Activated T-cell treated with anti-CD3 and anti-CD28 coated beads, Interleukin-2, amount 50 U/mL, for 48 hours (primary cell): Measurements from ENCODE around the gene ABTB2.

Experiments
- DNase-seq, 2 experiments: peaks; one replicate each; pipeline ENCODE4 v3.0.0-alpha.2; 2020

Gene ABTB2

DNA sequence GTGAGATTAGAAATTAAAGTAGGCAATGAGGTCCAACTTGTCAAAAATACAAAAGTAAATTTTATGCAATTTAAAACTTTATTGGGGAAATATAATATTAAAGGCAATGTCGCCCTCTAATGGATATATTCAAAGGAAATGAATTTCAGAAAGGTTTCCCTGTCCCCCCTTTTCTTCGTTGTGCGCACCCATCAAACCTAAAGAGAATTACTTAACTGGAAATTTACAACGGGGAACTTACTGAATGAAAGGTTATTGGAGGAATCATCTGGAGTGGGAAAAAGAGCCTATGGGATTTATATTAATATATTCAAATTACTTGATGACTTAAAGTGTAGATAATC lies 1.7 kb upstream of the ABTB2 start:
- DNase-seq, result no peak

DNA sequence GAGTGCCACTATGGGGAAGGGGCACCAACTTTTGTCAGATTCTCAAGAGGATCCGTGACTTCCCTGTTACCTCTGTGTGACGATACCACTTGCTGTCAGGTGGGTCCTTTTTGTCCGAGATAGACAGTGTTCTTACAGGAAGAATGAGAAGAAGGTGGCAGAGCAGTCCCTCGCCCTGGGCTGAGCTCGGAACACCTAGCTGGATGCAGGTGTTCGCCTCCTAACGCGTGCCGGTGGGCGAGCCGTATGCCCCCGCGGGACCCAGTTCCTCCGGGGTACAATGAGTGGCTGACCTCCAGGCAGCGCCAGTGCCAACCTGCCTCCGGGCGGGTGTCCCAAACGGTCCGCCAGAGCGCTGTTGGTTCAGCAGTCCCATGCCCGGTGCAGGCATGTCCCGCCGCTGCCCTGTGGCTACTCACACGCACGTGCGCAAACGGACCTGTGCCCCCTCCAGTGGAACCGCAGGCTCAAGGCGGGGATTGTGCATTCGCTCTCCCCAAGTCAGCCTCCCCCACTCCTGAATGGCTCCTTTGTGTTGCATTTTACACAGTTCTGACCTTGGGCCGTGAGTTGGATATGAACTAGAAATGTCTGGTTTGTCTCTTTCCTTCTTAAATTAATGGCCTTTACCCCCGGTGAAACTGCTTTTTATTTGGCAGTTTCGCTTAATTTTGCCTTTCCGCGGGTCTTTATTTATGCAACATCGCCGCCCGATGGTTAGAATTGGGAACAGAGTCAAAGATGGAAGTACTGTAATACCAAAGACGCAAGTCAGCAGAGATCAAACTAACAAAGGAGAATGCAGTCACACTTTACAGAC lies 1.1 kb upstream of the ABTB2 start:
- peak; percentile 84 to 86 for DNase-seq

DNA sequence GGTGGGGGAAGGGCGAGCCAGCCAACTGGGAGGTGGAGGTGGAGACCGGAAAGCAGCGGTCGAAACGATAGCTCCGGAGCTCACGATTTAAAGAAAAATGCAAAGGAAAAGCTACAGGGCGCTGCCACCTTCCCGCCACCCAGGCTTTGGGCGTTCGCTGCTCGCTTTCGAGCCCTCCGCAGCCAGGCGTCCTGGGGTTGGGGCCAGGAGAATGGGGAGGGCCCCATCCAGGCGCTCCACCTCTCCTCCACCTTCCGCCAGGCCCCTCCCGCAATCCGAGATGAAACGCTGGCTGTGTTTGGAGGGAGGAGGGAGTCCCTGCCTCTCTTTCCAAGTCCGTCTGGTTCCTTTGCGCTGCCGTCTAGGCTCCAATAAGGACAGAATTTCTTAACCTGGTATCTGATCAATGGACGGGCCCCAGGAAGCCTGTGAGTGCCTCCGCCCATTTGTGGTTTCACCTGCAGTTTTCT lies 483 bp upstream of the ABTB2 start:
- DNase-seq, result peak in 1 of 2 experiments; percentile 74

DNA sequence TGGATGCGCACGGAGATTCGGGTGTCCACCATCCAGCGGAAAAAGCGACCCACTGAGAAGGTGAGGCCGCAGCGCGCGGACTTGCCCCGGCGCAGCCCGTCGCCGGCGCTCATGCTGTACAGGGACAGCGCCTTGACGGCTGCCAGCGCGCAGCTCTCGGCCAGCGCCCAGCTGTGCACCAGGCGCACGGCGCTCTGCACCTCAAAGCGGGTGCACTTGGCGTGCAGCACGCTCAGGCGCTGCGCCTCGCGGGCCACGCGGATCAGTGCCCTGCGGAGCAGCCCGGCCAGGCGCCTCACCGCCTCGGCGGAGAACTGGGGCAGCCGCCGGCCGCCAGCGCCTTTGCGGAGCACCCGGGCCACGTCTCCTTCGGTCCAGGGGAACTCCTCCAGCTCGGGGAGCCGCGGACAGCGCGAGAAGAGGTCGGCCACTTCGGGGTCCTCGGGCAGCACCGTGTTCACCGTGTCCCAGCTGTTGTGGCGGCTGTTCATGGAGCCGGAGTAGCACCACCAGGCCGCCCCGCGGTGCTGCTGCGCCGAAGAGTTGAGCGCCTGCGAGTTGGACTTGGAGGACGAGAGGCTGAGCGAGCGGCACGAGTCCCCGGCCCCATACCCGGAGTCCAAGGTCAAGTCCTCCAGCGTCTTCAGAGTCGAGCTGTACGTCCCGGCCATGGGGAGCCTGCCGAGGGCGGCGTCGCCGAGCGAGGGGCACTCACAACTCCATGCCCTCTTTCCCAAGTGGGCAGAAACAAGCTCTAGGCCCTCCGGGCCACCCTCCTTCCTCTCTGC lies 703 bp downstream of the ABTB2 start:
- DNase-seq, result peak; percentile 62 to 70

DNA sequence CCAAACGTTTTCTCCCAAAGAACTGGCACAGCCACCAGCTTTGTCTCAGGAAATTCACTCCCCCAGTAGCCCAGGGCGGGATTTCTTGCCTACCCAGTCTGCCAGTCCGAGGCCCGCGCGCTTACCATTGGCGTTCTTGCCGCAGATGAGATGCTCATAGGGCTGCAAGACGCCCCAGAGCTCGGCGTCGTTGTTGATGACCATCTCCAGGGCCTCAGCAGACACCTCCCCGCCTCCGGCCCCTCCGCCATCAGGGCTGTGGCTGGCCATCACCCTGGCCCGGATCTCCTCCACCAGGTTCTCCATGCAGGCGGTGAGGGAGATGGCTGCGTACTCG lies 1.3 kb downstream of the ABTB2 start:
- peak; percentile 29 to 43 for DNase-seq

DNA sequence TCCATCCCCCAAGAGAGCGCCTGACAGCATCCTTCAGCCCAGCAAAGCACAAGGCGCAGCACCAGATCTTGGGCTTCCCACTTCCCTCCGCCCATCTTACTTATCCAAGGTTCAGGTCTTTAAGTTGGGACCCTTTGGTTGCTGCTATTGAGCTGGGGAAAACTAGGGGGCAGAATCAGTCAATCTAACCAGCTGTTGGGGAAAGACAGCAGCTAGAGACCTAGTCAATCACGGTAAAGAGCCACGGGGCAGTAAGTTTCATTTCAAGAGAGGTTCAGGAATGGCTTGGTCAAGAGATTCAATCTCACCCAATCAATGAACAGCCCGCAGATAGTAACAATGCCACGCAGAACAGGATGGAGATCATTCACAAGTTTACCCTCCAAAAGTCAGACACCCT lies 1.7 kb downstream of the ABTB2 start:
- DNase-seq, result no peak

DNA sequence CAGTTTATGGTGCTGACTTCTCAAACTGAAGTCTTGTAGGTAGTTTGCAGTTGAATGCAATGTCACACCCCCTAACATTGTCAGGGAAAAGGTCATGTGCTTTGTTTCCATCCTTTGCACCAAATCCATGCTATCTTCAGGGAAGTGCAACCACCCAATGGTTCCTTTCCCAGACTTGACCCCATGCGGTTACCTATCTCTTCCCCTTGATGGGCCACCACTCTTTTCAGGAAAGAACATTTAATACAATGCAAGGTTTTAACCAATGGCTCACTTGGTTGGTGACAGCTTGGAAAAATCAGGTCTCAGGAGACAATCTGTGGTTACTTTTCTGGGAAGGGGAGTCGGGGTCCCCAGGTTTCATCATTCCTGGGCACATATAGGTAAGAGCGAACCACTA lies 2.1 kb downstream of the ABTB2 start:
- DNase-seq, result no peak

DNA sequence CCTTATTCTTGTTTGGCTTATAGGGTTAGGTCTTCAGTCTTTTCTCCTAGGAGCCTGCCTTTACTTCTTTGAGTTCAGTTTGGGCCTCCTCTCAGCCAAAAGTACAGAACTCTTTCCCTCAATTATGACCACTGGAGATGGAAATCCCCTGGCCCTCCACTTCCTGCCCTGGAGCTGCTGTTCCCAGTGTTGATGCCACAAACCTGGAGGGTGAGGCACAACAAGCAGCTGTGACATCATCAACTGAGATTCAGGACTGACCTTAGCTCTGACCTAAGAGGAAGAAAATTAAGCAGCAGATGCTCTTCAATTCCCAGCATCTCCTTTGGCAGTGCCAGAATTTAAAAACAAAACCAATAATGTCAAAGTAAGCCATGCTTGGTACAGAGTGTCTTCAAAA lies 3.0 kb downstream of the ABTB2 start:
- DNase-seq, result no peak

DNA sequence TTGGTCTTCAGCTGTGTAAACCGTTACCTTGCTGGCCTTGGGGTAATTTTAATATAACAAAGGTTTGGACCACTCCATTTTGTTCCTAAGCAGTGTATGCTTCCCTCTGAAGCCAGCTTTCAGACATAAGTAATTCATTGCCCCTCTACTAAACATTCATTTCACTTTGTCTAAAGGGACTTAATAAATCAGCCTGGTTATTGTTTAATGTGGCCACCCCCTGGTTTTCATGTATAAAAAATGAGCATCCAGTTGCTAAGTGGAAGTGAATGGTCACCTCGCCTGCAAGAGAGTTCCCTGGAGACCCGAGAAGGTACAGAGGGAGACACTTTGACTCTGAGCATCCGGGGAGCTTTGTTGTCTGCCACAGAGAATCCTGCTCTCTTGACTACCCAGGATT lies 3.9 kb downstream of the ABTB2 start:
- DNase-seq, result no peak

DNA sequence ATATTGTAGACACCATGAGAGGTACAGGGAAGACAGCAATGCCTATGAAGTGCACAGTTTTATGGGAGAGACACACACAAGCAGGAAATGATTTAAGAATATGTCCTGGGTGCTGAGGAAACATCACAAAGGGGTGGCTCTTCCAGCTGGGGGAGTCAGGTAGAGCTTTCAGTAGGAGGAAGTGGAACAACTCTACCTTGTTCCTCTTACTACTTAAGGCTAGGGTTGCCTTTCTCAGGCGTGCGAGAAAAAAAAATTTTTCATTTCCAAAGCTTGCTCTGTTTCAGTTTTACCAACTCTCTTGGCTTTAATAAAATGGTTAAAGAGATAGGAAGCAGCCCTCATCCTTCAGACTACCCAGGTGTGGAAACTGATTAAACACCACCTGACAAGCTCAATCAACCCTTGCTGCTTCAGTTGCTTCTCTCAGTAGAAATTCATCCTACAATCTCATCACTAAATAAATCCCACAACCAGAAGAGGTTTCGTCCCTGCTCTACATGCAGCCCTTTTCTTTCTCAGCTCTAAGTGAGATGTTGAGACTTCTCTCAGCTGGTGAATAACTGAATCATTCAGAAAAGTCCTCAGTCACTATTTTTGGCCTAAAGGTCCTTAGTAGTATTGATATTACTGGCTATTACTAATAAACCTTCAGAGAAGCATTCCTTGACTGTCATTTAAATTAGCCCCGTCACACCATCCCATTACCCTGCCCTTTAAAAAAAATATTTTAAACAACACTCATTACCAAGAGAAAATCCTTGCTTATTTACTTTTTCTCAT lies 5.9 kb downstream of the ABTB2 start:
- DNase-seq, result no peak

DNA sequence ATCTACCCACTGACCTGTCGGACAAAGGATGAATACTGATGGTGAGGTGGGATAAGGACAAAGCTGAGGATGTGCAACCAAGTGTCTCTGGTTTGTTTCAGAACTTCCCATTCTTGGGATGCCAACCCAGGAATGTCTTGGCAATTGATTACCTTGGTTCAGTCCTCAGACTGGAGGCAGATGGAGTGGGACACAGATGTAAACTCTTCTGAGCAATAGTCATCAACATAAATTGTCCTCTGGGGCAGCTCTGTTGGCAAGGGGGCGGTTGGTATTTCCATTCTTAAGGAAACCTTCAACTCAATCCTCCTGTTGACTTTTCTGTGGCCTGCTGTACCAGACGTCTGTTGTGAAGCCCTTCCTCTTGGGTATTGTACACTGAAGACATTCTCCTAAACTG lies 6.8 kb downstream of the ABTB2 start:
- no peak for DNase-seq

DNA sequence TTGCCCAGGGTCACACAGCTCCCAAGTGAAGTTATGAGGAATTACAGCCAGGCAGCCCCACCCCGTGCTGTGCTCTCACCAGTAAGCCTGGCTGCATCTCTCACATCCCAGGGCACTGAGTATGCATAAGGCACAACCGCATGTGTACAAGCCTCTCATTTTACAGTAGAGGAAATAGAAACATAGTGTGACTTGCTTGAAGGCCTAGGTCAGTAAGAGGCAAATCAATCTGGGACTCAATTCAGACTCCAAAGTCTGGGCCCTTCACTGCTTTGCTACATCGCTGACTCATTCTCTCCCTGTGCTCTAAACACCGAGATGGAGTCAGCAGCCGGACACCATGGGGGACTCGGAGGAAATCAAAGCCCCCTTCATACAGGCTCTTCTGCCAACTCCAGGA lies 7.9 kb downstream of the ABTB2 start:
- no peak for DNase-seq

DNA sequence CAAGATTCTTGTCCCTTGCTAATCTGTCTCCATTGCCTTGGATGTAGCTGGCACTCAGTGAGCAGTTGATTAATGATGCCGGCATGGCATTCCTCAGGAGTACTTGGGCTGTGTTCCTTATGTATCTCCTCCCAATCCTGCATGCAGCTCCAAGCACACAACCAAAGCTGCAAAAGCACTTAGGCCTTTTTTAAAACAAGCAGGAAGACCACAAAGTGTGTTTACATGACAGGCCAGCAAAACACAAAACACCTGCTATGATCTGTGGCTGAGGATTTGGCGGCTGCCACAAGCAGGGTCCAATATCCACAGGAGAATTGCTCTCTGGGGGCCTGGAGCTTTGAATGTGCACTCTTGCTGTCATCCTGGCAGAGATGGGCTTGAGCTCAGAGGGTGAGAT lies 8.9 kb downstream of the ABTB2 start:
- DNase-seq, result no peak

DNA sequence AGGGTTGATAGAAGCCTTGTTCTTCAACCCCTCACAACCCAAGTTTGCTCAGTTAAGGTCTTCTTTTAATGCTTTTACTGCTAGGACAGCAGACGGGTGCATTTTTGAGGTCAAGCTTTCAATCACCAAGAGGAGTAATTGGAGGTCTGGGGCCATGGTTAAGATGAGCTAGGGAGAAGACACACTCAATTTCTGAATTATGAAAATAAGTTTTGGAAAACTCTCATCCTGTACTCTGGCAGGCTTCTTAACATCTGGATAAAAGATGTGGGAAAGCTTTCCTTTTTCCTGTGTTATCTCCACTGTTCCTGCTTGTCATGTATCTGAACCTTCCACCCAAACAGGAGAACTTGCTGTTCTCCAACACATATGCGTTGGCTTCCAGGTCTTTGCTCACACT lies 9.7 kb downstream of the ABTB2 start:
- DNase-seq, result no peak

DNA sequence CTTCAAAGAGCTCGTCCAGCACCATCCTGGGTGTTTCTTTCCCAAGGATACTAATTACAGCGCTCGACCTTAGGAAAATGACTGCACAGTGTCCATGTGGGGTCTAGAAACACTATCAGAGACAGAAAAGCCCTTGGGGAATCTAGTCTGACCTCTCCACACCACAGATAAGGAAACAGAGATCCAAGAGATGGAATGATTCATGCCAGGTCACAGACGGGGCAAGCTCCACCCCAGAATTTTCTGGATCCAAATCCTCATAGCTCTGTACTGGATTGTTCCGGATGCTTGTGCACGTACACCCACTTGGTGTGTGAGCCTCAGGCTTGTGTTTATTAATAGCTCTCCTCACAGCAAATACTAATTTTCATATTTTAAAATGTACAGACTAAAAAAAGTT lies 11.3 kb downstream of the ABTB2 start:
- DNase-seq, result no peak

DNA sequence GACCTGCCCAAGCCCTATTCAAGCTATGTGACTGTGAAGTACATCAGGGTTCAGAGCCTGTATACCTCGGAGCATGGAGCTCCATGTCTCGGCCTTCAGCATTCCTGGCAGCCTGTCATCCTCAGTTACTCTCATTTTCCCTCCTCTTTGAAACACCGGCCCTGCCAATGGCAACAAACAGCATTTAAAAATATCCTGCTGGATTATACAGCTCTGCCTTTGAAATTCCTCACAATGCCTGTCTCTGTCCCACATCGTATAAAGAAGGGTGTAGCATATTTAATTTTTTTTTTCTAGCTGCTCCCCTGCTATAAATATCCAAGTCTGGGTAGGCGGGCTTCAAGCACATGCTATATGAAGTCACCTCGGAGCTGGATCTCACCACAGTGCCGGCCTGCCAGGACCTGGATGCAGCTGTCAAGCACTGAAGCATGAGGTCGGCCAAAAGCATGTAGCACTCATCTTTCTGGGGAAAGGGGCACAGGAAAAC lies 11.8 kb downstream of the ABTB2 start:
- no peak for DNase-seq

DNA sequence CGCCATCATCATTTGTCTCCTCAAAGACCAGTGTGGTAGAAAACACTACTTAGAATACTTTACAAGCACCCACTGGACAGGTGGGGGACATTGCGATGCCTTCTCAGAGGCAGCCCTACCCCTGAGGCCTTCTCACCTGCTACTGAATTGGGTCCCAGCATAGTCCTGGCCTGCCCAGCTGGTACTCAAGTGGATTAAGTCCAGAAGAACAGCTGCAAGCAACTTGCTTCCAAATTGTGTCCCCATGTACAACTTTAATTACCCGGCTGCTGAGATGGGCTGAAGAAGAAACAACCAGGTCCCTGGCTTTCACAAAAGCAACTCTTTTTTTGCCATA lies 12.3 kb downstream of the ABTB2 start:
- DNase-seq, result no peak

DNA sequence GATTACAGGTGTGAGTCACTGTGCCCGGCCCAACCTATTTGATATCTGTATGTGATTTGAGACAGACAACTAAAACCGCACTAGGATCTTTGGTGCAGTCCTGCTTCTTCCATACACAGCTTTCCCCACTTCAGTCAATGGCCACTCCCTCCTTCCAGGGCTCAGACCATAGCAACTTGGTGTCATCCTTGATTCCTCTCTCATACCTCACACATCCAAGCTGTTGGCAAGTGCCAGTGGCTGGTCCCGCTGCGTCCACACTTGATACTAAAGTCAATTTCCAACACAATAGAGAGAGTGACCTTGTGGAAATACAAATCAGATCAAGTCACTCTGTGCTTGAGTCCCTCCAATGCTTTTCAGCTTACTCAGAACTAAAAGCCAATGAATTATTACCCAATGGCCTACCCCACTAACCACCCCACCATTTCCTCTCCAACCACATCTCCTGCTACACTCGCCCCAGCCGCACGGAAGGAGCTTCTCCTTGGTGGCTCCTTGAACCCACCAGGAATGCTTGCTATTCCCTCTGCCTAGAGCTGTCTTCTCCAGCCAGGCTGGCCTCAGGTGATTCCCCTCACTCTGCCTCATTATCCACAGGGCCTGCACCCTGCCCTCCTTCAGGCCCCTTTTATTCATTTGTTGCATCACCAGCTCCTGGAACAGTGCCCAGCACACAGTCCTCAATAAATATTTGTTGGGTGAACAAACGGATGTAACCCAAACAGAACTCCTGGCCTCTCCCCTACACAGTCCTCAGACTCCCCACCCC lies 12.9 kb downstream of the ABTB2 start:
- no peak for DNase-seq

DNA sequence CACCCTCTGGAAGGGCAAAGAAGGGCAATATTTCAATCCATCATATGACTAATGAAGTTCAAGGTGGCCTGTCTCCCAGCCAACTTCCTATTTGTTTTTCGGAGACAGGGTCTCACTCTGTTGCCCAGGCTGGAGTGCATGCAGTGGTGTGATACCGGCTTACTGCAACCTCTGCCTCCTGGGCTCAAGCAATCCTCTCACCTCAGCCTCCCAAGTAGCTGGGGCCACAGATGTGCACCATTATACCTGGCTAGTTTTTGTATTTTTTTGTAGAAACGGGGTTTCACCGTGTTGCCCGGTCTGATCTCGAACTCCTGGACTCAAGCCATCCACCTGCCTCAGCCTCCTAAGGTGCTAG lies 13.4 kb downstream of the ABTB2 start:
- DNase-seq, result no peak

DNA sequence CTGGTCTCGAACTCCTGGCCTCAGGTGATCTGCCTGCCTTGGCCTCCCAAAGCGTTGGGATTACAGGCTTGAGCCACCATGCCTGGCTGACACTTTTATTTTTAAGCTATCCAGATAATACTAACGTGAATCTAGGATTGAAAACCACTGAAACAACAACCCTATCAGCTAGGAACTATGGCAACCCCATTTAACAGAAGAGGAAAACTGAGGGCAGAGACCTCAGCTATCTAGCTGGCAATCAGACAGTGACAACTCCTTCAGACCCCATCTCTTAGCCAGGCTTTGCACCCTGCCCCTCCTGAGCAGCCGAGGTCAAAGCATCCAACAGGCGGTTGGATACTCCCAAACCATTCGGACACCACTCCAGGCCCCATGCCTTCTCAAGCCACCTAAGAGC lies 14.1 kb downstream of the ABTB2 start:
- no peak for DNase-seq

DNA sequence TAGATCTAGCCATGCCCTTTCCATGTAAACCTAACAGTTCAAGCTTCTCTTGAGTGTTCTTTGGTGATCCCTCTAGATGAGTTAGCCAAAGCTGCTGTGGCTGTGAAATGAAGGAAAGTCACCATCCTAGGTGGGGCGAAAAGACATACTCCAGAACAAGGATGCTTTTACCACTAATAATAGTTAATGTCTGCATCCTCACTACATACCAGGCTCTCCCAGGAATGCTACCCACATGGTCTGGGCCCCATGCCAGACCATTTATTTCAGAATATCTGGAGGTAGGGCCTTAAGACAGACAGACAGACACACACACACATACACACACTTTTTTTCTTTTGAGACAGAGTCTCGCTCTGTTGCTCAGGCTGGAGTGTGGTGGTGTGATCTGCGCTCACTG lies 14.7 kb downstream of the ABTB2 start:
- no peak for DNase-seq

DNA sequence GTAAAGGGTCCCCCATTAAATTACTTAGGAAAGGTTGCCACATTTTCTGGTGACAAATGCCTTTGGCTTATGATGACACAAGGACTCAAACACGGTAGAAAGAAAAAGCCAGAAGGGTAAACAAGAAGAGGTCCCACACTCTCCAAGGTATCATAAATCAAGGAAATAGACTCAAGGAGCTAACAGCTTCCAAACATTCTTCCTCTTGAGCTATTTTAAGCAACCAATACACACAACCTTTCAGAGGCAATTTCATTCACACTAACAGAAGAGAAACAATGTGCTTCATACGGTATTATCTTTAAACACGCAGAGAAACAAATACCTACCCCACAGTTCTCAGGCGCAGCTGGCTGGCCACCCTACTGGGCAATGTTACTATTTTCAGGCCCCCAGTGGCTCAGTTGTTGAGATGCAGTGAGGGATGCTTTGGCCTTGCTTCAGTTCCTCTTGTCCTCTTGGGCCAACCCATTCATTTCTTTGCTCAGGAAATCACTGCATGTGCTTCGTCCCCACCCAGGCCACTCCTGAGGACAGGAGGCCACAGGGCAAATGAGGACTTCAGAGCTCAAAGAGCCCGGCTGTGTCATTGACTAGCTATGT lies 15.8 kb downstream of the ABTB2 start:
- no peak for DNase-seq

DNA sequence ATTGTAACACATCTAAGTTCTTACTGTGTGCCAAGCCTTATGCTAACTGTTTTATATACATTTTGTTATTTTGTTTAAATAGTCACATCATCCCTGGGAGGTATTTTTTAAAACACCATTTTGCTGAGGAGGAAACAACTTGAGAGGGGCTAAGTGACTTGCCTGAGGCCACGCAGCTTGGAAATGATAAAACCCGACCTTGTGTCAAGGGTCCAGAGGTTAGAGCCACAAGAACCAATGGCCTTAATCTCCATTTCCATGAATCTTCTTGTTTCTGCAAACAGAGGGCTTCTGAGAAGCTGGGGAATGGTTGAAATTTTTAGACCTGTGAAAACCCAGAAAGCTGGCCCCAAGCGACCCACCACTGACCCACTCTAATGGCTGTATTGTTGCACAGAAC lies 16.7 kb downstream of the ABTB2 start:
- DNase-seq, result no peak
